ENCODE results near the gene MEI4.
"Not testable (repeated sequence)": the region's sequence is repeated elsewhere in the genome, so short reads cannot be mapped to it uniquely, and the experiment has no call there.

Gene MEI4

DNA sequence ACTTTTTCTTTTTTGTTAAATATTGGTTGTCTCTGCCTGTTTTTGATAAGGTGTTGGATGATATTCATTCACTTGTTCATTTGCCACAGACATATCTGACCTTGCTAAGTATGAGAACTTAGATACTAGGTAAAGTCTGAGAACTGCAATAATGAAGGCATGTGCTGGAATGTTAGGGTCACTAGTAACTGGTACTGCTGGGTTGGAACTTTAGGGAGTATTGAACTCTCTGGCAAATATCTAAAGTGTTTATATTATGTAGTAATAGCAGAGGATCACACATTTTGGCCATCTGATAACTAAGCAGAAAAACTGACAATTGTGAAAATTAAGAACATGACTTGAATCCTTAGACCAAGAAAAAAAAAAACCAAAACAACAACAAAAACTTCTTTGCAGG is 162.7 kb downstream of the MEI4 start:
- no peak for DNase-seq (ENCODE audit: low spot score)

DNA sequence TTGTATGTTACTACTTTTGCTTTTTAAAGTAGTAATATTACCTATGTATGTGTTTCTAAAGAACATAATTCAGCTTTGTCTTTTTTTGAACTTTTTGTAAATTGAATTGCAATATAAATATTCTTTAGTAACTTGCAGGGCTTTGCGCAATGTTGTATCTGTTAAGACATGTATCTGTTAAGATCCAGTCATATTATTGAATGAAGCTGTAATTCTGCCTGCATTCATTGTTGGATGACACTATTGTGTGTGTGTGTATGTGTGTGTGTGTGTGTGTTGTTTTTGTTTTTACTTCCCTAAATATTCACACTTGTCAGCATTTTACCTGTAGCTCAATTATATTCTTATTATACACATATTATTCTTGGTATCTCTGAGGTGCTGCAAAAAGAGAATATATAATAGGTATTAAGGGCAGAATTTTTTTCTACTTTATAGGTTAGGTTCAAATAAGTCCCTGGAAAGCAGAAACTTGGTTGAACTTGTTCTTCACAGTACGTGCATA is 164.0 kb downstream of the MEI4 start:
- DNase-seq (ENCODE audit: low spot score), result no peak

DNA sequence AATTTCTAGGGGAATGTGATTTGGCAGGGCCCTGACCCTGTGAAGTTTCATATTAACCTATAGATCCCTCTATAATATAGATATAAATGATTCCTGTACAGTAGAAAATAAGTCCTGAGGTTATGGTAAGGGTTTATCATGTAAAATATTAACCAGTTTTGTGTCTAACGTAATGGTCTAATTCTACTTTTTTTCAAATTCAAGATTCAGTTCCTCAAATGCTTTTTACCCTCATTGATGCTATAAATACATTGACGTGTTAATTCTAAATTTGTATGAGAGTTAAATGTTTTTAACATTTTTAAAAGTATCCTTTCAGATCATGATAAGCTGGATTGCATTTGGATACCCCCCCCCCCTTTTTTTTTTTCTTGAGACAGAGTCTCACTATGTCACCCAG is 169.4 kb downstream of the MEI4 start:
- no peak for DNase-seq (ENCODE audit: low spot score)

DNA sequence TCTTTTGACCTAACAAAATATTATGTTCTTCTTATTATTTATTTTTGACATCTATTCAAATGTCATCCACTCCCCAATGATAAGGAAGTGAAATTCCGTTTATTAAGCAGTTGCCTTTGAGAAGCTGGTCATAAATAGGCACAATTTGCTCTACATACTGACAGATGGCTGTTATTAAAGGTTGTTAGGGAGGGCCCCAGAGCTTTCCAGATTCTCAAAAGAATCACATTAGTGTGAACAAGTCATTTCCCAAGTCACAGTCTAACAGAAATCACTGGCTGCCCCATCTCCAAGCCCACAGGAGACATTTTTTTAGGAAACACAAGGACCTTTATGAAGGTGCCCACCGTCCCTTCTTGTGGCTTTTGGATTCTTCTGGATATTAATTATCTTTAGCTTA is 172.4 kb downstream of the MEI4 start:
- DNase-seq (ENCODE audit: low spot score), result no peak

DNA sequence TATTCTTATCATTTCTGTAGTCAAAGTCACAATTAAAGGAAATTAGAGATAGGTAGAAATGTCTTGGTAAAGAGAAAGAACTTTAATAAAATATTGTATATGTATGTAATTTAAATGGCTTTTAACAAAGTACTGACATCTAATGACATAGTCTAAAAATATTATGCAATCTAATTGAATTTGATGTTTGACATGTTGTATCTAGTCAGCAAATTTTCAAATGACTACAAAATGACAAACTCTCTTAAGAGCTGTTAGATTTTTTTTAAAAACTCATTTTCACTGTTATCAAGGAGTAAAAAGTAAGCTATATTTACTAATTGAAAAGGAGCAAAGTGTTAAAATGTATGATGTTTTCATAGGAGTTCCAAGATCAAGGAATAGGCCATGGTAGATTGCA is 176.9 kb downstream of the MEI4 start:
- no peak for DNase-seq (ENCODE audit: low spot score)

DNA sequence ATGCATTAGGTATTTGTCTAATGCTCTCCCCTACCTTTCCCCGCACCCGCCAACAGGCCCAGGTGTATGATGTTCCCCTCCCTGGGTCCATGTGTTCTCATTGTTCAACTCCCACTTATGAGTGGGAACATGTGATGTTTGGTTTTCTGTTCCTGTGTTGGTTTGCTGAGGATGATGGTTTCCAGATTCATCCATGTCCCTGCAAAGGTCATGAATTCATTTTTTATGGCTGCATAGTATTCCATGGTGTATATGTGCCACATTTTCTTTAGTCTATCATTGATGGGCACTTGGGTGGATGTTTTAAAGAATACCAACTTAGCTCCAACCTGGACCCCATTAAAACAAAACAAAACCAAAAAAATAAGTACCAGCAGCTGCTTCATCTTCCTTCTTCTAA is 180.9 kb downstream of the MEI4 start:
- DNase-seq (ENCODE audit: low spot score), result not testable (repeated sequence)

DNA sequence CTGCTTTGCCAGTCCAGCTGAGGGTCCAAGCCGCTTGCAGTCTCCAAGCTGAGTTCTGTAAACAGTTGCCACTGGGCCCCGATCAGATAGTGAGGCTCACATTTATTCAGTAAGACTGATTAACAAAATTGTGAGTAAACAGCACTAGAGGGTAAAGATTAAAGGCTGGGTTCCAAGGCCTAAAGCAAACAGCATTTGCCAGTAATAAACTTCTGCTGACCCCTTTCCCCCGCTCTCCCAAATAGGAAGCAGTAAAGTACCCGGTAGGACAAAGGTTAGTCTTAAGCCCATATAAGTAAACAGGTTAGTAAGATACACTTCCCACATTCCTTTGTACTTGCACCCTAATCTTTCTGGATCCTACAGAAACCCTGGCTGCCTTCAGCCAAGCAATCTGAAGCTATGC is 181.8 kb downstream of the MEI4 start:
- DNase-seq (ENCODE audit: low spot score), result peak; percentile 34

DNA sequence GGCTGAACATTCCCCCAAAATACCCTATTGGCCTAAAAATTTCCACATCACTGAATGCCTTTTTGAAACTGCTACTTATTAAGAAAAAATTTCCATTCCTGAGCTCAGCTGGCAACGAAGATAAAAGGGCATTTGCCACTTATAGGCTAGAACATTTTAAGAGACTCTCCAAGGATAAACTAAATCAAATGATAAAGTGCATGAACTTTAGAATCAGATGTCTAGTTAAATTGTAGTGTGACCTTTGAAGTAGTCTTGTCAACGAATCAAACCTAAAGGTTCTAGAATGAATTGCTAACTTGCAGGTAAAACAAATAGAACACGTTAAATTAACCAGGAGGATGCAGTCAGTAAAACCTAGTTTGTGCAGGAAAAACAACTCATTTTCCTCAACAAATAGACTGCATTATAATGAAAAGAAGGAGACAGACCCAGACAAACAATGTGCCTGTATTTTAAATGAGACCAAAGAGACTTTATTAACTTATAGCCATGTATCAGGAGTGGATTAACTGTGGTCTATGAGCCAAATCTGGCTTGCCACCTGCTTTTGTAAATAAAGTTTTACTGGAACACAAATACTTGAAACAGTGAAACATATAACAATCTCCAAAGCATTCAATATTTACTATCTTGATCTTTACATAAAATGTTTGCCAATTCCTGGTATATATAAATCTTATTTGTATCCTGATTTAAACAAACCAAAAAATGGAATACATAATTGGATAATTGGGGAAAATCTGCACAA is 184.4 kb downstream of the MEI4 start:
- DNase-seq (ENCODE audit: low spot score), result no peak

DNA sequence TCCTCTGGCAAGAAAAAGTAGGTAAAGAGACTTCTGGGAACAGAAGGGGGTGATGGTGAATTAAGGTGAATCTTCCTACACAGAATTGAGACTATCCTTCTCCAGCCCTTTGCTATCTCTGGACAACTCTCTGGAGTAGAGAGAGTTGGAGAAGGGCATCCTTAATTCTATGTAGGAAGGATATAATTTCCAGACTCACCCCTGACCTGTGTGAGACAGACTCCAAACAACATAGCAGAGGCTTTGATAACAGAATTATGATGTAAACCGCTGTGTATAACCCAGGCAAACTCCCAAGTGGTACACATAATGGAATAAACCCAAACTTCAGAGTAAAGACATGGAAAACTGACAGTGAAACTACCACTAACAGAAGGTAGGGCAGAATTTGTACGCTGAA is 186.5 kb downstream of the MEI4 start:
- no peak for DNase-seq (ENCODE audit: low spot score)

DNA sequence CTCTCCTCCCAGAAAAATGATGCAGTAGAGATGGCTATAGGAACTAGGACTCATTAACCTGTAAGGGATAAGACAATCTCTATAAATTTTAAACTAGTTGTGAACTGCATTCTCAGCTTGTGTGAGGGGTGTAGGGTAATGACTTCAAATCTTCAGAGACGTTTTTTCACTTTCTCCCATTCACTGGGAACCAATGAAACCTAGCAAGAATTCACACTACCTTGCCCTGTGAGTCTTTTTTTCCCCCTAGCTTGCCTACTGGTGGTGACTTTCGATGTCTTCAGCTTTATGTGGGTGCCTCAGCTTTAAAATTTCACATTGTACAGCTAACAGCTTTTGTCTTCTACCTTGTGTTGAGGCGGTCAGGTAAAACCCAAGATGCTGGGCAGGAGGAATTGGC is 192.0 kb downstream of the MEI4 start:
- no peak for DNase-seq (ENCODE audit: low spot score)

DNA sequence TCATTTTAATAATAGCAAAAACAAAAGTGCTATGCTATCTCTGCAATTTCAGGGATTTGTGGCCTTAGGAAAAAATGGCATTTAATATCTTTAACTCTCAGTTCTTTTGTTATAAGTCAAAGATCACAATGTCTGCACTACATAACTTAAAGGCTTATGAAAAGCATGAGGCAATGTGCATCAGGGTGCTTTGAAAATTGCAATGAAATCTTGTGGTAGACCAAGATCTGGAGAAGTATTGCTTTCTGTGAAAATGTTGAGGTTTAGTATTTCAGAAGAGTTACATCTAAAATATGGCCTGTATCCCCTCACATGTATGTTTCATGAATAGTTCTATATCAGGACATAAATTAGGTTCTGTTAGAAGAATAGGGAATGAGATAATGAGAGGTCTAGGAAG is 200.6 kb downstream of the MEI4 start:
- DNase-seq (ENCODE audit: low spot score), result no peak

DNA sequence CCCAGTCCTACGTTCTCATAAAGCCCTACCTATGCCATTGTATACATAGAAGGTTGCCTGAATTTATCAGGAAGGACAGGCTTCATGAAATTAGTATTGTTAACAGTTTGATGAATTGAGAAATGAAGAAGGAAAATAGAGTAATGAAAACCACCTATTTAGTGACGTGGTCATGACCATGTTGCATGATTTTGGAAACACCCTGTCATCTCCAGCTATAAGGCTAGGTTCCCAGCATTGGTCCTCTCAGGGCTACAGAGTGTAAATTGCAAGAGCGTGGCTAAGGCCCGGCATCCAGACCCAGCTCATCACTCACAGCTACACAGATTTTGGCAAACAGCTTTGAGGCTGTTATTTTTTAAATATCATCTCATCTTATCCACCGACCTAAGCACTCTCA is 203.6 kb downstream of the MEI4 start:
- no peak for DNase-seq (ENCODE audit: low spot score)

DNA sequence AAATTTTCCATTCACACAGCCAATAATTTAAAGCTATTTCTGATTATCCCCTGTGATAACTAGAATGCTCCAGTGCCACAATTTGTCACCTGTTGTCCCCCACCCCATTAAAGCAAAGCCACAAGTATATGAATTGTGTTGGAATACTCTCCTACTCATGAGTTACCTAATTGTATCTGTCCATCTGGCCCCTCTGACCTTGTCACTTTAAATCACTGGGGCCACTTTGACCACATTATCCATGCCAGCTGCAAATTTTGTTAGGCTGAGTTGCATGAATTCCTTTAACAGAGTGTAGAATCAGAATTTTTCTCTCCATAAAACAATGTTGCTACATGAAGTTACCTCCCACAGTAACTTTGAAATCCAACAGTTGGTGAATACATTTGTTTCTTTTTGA is 204.6 kb downstream of the MEI4 start:
- DNase-seq (ENCODE audit: low spot score), result no peak

DNA sequence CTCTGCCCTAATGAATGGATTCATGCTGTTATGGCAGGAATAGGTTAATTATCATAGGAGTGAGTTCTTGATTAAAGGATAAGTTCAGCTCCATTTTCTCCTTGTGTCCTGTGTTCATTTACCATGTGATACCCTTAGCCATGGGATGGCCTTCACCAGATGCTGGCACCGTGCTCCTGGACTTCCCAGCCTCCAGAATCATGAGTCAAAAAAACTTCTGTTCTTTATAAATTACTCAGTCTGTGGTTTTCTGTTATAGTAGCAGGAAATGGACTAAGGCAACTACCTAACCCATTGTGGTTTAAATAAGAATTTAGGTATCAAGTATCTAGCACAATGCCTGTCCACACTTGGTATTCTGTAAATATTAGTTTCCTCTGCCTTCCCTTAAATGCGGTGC is 223.5 kb downstream of the MEI4 start:
- DNase-seq (ENCODE audit: low spot score), result no peak

DNA sequence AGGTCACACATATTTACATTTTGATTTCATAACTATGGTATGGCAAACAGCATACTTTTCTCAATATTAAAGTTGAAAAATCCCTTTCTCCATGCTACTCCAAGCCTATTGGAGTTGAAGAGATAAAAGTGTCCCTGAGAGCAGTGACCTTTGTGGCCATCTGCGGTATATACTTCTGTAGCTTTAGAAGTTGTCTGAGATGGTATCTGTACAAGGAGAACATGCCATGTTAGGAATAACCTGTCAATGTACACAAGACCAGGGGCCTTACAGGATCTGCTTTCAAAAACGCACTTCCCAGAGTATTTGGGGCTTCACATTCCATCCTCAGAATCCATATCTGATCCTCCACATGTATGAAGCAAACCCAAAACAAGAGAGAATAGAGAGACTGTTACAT is 226.7 kb downstream of the MEI4 start:
- peak; percentile 7 for DNase-seq (ENCODE audit: low spot score)

DNA sequence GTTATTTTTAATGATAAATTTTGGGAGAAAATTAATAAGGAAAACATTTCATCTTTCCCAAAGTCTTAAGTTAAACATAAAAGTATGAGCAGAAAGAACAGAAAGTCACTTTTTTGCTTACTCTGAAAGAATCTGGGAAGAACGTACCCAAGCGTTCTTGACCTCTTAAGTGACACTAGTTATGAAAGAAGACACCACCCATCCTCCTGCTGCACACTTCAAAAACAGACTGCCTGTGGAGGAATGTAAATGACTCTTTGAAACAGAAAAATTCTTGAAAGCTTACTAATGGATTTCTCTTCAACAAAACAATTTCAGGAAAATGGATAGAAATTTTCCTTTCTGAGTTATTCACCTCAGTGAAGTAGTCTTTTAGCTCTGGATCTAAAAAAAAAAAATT is 227.7 kb downstream of the MEI4 start:
- DNase-seq (ENCODE audit: low spot score), result no peak

DNA sequence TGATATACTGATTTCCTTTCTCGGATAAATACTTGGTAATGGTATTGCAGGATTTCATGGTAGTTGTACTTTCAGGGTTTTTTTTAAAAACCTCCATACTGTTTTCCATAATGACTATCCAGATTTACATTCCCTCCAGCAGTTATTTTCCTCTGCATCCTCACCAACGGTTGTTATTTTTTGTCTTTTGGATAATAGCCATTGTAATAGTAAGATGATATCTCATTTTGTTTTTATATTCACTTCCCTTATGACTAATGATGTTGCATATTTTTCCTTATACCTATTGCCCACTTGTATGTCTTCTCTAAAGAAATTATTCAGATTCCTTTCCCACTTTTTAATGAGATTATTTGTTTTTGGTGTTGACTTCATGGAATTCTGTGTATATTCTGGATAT is 231.0 kb downstream of the MEI4 start:
- no peak for DNase-seq (ENCODE audit: low spot score)

DNA sequence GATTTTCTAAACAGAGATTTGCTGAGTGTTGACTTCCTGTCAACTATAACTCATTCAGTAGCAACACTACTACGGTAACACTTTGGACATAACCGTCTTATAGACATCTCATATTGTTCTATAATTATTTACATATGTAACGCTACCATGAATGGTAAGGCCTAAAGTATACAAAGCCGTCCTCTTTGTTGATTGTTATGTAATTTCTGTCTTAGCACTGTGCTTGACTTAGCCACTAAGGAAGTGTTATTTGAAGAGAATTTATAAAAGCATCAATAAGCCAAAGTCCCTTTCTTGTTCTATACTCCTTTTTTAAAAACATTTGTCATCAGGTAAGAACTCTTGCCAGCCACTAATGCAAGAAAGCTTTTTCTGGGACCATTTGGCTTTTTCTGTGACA is 240.6 kb downstream of the MEI4 start:
- no peak for DNase-seq (ENCODE audit: low spot score)

DNA sequence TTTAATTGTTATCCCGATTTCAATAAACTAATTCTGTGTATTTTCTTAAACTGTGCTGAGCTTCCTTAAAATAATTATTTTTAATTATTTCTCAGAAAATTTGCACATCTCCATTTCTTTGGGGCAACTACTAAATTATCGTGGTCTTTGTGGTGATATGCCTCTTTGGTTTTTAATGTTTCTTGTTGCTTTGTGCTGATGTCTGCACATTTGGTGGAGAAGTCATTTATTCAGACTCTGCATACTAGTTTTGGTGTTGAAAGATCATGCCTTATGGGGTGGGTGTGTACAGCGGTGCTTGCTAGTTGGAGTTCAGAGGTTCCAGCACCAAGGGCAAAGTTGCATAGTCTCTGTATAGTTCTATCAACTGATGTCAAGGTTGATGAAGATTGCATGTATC is 253.2 kb downstream of the MEI4 start:
- DNase-seq (ENCODE audit: low spot score), result no peak

DNA sequence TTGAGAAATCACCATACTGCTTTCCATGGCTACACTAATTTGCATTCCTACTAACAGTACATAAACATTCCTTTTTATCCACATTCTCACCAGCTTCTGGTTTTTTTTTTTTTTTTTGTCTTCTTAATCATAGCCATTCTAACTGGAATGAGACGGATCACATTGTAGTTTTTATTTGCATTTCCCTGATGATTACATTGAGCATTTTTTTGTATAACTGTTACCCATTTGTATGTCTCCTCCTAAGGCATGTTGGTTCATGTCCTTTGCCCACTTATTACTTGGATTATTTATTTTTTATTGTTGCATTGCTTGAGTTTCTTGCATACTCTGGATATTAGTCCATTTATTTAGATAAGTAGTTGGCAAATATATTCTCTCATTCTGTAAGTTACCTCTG is 258.0 kb downstream of the MEI4 start:
- no peak for DNase-seq (ENCODE audit: low spot score)

DNA sequence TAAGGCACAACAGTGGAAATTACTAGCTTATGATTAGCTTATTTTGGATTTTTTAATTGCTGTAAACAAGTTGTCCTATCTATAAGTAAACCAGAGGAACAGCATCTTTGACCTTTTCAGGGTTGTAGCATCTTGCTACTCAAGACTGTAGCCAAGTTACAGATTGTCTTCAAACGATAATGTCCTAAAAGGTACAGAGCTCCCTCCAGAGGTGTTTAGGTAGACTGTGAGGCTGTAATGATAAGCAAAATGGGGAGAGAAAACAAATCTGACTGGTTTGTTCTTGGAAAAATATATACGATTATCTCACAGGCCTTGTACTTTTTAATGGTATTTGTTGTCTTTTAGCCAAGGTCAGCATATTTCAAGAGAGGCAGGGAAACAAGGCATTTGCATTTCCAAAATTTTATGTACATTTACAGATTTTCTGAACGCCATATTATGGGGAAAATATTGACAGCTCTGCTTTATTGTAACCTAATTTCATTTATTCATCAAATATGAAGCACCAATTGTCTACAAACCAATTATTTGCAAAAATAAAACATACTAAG is 273.4 kb downstream of the MEI4 start:
- DNase-seq (ENCODE audit: low spot score), result peak; percentile 1

DNA sequence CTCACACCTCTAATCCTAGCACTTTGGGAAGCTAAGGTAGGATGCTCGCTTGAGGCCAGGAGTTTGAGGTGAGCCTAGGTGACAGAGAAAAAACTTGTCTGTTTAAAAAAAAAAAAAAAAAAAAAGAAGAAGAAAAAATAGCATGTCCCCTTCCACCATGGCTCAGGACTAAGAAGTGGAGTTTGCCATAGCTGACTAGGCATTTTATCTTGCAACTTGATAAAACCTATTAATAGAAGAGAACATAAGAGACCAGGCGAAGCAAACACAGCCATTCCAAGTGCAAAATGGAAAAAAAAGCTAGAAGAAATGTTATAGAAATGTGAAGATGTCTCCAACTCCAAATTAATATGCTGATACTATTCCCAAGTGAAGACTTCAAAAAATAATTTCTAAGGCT is 277.5 kb downstream of the MEI4 start:
- no peak for DNase-seq (ENCODE audit: low spot score)

DNA sequence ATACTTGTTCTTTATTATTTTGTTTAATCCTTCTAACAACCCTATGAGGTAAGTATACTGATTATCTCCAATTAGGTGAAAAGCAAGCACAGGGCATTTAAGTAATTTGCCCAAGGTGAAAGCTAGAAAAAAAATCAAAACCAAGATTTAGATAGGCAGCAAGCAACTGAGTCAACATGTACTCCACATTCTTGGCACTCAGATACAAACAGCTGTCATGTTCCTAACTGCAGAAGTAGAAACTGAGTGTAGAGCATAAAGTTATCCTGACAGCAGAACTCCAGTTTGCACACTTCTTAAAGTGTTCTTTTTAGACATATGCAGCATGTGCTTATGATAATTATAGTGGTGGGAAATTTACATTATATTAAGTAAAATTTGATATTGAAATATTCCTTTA is 278.1 kb downstream of the MEI4 start:
- DNase-seq (ENCODE audit: low spot score), result no peak

DNA sequence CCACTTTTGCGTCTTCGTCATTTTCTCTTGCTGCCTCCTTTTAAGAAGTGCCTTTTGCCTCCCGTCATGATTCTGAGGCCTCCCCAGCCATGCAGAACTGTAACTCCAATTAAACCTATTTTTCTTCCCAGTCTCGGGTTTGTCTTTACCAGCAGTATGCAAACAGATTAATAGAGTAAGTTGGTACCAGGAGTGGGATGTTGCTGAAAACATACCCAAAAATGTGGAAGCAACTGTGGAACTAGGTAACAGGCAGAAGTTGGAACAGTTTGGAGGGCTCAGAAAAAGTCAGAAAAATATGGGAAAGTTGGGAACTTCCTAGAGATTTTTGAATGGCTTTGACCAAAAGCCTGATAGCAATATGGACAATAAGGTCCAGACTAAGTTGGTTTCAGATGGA is 309.2 kb downstream of the MEI4 start:
- no peak for DNase-seq (ENCODE audit: low spot score)

Data from HuH-7 (cell line).